GM18502 (cell line): ENCODE results near the gene VCX2.
"Not testable (repeated sequence)": the region's sequence is repeated elsewhere in the genome, so short reads cannot be mapped to it uniquely, and the experiment has no call there.

Experiments used
- ATAC-seq: cut with Tn5 transposase; IDR thresholded peaks from one replicate; pipeline ENCODE4 v1.9.1; 2021; ENCODE audit warnings: mild to moderate bottlenecking; ENCODE audit not compliant: unreplicated experiment, poor library complexity

The VCX2 gene

DNA sequence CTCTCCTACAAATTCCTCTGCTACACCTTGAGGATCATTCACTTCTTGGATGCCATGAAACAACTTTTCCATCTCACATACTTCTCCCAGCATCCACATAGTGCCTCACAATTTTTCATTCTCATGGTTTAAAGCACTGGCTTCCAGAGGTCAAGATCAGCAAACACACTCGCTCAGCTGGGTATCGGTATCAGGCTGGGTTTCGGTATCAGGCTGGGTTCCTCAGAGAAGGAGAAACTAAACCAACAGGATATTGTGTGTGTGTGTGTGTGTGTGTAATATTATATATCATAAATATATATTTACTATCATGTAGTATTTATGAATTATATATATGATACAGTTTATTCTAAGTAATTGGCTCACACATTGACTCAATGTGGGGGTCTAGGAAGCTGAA, at the start of gene VCX2:
VCX2 (minus strand) TSS at position 99 of the 400 bp plus-strand sequence. CDS start 624 bp downstream, outside the sequence.
- ATAC-seq: not testable (repeated sequence)

DNA sequence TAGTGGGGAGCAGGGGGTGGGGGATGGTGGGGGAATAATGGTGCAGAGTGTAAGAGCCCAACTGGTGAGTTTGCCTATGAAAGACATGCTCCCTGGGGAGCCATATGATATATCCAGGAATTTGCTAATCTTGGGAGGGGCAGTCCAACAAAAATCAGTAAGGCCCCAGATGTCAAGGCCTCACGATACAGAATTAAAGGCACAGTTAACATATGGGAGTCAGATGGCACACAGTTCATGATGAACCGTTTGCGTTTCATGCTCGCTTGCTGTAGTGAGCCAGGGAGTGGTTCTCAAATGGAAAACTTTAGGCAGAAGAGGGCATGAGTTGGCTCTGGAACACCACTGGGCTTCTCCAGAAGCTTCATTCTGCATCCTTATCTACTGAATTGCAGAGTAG, 33.9 kb upstream of the VCX2 start:
- ATAC-seq: no peak

DNA sequence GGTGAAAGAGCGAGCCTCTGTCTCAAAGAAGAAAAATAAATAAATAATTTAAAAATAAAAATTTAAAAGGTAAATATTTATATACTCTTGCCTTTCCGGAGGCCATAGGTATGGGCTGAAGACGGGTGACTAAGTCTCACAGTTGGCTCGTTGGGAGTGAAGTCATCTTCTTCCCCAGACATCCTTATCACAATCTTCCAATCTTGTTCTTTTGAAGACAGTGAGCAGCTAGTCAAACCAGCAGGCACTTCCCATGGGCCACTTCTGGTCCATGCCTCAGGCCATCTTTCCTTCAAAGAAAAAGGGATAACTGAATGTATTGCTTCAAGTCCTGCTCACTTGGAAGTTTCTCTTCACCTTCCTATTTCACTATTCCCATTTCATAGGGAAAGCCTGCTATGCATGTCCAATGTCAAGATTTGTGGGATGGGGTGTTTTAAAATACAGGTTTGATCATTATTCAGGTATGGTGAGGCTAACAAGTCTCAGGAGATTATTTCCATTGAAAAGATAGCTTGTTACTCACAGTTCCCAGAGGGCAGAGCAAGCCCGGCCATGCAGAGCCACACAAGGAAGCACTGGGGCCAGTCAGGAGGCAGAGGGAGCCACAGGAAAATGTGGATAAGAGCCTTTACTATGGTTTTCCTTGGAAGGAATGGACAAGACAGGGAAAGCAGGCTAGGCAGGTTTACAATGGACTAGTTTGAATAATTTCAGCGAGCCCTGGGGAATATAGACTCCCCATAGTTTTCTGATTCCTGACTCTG, 33.3 kb upstream of the VCX2 start:
- ATAC-seq: no peak

DNA sequence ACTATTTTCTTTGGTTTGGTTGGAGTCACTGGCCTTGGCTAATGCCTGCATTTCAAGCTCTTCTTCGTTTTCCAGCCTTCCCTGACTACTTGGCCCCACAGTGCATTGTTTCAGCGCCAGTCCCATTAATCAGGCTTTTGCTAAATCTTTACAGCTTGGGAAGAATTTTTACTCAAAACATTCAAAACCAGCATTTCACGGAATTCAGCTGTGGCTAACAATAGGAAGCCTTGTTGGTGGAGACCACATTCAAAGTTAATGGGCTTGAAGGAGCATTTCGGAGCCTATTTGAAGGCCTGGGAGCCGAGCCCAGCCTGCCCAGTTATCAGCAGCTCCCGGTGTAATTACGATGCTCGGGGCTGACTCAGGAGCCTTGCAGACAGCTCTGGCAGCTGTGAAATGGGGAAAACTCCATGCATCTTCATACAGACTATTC, 30.8 kb upstream of the VCX2 start:
- ATAC-seq: no peak

DNA sequence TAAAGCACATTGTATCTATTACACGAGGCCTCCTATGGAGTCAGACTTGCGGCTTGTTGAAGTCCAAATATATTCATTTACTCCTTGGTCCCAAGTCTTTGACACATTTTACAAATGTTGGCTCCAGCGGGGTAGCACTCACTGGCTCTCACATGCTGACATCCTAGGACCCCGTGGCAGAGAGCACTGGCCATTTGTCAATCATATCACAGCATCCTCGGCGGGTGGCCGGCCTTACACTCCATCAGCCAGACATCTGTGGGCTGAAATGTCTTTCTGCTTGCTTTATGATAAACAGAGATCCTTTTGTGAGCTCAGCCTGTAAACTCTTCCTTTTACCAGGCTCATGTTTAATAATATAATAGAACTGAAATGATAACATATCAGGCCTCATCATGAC, 25.7 kb upstream of the VCX2 start:
- ATAC-seq: no peak

DNA sequence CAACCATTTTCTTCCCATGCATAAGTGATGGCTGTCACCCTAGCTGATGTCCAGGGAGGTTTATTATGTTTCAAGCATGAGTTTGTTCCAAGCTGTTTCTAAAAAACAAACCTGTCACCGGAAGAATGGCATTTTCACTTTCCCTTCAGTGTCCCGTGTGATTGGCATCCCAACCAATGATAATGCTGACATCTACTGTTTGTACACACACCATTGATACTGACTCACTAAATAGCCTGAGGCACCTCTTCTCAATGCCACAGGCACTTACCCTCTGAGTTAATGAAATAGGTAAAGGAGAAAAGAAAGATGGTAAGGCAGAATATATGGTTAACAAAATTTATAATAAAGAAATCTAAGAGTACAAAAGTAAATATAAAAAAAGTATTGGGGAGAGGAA, 23.1 kb upstream of the VCX2 start:
- ATAC-seq: no peak

DNA sequence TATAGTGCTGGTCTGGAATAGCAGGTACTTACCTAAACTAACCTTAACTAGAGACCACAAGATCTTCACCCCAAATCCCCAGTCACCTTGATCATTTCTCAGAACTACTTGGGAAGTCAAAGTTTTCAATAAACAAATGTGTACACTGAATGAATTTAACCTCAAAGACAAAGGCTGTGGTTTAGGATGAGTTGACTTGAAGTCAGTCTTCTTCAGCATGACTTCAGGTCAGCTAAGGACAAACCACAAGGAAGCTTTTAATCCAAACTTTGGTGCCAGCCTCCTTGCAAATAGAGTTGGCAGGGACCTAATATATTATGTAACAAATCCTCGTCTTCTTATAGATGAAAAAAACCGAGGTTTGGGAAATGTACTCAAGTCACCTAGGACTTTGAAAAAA, 21.2 kb upstream of the VCX2 start:
- no peak for ATAC-seq

DNA sequence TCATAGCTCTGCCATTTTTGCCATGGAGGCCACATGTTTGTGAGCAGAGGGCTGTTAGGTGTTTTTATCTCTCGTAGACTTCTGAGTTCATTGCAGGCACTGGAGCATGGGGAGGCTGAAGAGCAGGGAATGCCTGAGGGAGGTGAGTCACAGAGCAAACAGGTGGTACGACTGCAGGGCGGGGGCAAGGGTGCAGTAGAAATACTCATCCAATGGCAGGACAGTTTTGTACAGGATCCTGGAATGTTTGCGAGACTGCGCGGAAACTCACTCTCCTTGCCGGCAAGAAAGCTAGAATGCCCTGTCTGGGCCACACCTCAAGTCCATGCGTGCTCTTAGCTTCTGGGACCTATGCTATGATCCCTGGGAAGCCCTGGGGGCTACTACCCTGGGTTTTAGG, 20.0 kb upstream of the VCX2 start:
- no peak for ATAC-seq

DNA sequence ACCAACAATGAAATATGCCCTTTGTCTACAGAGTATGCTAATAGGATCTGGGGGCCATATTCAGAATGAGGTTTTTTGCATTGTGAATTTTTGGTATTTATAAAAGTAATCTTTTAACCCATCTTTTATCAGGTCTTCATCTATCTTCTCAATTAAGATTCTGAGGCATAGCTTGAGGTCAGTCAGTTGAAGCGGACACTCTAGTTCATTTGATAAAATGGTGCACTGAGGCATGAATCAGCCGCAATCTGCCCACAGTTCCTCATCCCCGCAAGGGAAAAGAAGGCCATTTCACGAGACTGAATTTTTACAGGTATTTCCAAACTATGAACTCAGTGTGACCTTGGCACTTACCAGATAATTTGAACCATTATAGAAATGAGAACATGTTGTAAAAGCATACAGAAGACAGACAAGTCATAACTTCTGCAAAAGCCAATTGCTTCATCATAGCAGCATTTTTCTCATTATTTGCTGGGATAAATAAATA, 19.3 kb upstream of the VCX2 start:
- ATAC-seq: no peak

DNA sequence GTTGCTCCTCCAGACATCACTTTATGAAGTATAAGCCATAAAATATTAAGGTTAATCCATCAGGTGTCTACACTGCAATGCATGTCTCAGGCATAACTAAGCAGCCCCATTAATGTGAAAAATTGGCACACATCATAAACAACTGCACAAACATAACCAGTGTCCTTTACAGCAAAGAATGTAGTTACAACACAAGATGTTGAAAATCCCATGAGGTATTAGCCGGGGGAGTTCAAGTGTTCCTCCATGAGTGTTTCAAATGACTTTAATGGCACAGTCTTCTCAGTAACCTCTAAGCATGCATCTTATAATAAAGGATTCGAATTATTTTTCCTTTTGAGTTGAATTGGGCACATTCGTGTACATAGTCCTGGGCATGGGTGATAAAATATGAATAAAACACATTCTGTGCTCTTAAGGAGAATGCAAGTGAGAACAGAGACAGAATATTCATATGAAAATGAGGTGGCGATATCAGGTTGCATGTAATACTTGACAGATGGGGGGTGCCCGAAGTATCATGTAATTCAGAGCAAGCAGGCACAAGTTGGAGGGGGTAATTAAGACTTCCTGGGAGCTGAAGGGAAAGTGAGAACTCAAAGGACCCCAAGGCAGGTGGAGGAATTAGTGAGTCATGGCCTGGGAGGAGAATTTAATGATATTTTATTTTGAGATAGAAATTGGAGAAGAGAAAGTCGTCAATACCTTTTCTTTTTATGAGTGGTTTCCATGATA, 18.2 kb upstream of the VCX2 start:
- no peak for ATAC-seq

DNA sequence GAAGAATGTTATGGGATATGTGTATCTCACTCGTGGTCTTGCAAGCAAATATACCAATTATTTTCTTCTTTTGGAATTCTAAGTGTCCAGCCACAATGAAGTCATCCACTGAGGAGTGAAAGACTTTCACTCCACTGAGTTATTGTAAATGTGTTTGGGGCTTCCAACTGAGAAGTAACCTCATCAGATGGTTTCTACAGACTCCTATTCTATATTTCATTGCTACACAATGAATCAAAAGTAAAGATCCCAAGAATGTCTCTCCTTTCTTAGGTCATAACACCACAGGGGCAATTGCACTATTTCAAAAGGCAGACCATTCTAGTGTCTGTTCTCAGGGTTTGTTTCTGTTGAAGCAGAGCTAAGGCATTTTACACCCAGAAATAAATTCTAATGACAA, 12.3 kb upstream of the VCX2 start:
- no peak for ATAC-seq

DNA sequence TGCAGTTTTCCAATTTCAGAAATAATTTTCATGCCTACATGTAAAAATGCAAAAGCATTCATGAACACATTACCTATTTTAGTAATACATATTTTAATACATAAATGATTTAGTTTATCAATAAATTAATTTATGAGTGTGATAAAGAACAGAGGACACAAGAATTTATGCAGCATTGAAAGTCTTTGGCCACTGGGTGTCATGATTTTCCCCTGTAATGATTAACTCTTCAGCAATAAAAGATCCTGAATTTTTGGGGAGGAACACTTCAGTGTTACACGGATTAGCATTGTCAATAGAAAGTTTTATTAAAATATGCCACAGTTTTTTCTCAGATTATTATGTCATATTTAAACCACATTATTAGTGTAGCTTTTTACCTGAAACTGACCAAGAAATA, 8.6 kb upstream of the VCX2 start:
- ATAC-seq: no peak

DNA sequence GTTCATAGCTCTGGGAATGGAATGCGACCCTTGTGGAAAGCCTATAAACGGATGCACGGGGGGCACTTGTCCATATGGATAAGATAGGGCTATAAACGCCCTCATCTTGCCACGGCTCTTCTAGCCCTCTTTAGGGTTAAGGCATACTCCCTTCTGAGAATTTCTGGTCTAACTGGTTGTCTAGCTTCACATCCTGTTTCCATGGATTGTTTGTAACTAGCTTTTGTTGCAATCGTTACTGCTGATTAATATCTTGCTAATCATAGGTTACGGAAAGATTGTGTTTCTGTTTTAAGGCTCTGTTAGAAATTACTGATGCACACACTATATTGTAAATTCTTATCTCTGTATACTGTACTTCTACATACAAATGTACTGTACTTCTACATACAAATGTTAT, 17.1 kb downstream of the VCX2 start:
- not testable (repeated sequence) for ATAC-seq

DNA sequence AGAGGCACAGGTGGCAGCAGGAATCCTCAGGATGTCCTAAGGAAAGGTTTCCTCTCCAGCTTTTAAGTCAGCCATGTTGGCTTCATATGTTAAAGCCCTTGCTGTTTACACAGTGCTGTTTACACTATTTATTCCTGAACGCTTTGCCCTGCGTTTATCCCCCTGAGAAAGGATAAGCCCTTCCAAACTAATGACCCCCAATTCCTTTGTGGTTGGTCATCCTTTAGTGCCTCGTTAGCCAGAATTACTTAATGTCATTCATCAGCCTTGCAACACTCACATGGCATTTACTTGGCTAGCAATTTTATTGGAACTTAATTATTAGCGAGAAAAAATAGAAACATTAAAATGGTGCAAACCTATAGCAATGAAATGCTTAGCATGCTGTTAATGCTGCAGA, 23.8 kb downstream of the VCX2 start:
- no peak for ATAC-seq

DNA sequence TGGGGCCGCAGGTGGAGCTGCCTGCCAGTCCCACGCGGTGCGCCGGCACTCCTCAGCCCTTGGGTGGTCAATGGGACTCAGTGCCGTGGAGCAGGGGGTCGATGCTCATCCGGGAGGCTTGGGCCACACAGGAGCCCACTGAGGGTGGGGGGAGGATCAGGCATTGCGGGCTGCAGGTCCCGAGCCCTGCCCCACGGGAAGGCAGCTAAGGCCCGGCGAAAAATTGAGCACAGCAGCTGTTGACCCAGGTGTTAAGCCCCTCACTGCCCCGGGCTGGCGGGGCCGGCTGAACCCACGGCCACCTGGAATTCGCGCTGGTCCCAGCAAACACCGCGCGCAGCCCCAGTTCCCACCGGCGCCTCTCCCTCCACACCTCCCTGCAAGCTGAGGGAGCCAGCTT, 26.1 kb downstream of the VCX2 start:
- no peak for ATAC-seq

DNA sequence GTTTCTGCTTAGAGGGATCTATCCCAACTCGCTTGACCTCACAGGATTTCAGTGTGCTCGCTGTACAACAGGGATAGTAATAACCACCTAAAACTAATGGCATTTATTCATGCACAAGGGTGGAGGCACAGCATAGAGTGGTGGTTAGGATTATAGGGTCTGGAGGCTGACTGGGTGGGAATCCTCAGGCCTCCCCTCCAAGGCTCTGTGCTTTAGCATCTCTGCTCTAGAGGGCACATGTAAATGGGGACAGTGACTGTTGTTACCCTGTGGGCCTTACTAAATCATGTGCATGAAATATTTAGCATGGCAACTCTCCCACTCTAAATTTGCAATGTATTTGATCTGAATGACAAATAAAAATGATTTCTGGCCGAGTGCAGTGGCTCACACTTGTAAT, 29.2 kb downstream of the VCX2 start:
- ATAC-seq: no peak

DNA sequence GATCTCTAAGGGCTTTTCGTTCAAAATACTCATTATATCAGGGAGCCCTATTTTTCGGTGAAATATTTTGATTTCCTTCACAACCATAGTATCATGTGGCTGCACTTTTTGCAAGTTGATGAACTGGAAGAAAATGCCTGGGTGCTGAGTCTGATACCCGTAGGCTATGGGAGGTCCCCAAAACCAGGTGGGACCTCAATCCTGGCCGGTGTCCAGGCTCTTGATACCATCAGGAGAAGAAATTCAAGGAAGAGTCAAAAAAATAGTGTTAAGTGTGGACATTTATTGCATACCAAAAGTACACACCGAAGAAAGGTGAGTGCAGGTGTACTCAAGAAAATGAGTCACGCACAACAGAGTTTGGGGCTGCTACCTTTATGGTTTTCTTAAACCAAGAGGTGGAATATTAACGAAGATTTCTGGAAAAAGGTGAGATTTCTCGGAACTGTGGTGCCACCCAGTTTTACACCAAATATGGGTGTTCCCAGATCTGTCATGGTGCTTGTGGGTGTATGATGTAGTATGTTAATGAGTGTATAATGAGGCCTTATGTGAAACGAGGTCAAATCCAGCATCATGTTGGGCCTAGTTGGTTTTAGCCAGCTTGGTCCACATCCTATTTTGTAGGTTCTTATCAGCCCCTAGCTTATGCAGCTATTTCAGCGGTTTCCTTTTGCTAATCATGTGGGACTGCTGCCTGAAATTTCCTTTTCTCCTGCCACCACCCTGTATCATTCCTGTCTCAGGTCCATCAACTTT, 29.9 kb downstream of the VCX2 start:
- ATAC-seq: no peak

DNA sequence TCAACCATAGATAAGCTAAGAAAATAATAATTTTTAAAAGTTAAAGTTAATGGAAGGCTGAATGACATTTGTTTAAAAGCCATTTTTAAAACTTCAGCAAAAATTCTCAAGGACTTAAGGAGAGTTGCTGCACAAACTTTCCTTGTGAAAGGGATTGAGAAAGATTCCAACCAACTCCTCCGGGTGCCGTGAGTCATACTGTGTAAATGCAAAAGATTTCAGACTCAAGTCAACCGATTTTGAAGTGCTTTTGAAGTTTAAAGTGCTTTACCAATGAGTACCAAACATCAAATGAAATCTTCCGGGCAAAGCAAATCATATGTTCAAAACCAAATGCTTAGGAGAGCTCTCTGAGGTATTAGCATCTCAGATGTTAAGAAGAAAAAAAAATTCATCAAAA, 31.4 kb downstream of the VCX2 start:
- no peak for ATAC-seq

DNA sequence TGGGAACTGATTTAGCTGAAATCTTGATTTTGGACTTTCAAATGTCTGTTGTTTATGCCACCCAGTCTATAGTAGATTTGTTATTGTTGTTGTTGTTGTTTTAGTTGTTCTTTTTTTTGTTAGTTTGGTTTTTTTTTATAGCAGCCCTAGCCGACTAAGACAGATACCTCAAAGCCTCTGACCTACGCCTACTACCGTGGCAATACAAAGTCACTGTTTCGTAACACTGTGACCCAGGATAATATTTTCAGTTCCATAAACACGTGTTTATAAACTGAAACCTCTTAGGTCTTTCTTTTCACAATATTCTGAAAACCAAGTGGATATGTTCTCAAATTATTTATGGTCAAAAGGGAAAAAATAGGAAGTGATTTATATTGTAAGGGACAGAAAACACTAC, 32.8 kb downstream of the VCX2 start:
- no peak for ATAC-seq

DNA sequence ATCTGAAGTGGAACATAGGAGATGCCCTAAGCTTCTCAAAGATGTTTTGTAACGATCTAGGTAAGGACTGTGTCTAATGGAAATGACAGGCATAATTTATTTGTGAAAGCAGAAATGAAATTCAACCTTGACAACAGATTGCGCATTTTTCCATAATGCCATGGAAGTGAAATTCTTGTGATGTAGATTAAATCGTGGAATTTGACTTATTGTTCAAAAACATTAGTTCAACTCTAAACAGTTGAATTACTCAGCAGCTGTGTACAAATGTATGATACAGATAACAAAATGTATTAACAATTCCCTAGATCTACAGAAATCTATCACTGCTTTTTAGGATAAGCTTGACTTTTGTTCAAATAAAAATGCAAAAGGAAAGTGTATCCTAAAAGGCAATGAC, 44.4 kb downstream of the VCX2 start:
- no peak for ATAC-seq

DNA sequence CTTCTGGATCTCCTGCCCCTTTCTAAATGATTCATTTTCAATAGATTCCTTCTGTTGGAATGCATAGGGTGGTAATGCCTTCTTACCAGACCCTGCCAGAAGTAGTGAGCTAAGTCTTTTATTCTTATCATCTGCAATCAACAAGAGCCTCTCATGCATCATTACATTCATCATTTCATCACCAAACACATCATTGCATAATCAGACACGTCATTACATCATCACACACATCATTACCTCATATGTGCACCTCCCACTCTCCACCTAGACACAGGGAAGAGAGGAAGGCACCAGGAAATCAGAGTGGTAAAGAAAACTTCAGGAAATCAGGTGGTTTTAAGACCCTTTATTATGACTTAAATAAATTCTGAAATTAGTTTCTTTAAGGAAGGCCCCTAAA, 45.0 kb downstream of the VCX2 start:
- no peak for ATAC-seq
